ENCODE results near the gene DALRD3. TPM values are rescaled to one million over a fixed set of nuclear protein-coding genes. Genes with fewer than 3 reads are reported as not detected.

DALRD3 gene
- polyA plus RNA-seq, 1 of the 3 experiments (the other 2 are of a cell fraction), result 82.7 TPM

DNA sequence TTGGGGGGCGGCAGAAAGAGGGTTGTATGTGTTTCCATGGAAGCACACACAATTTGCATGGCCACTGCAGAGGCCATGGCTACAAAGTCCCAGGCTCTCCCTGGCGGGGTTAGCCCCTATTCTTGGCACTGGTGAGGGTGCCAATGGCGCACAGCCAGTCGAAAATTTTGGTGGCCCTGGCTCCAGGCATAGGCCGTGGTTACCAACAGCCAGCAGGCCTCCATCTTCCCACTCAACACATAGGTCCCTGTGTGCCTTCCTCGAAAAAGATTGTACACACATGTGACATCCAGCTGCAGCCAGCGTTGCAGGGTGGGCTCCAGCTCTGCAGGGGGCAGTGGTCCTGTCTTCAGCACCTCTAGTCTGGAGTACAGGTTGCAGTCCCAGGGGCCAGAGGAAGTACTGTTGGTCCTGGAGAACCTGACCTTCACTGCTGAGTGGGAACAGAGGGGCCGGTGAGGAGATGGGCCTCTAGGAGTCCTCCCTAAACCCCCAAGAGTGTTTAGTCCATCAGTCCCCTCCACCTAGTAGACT, 21.2 kb downstream of the DALRD3 start (continued):
- TF ChIP-seq, protein P1, sequence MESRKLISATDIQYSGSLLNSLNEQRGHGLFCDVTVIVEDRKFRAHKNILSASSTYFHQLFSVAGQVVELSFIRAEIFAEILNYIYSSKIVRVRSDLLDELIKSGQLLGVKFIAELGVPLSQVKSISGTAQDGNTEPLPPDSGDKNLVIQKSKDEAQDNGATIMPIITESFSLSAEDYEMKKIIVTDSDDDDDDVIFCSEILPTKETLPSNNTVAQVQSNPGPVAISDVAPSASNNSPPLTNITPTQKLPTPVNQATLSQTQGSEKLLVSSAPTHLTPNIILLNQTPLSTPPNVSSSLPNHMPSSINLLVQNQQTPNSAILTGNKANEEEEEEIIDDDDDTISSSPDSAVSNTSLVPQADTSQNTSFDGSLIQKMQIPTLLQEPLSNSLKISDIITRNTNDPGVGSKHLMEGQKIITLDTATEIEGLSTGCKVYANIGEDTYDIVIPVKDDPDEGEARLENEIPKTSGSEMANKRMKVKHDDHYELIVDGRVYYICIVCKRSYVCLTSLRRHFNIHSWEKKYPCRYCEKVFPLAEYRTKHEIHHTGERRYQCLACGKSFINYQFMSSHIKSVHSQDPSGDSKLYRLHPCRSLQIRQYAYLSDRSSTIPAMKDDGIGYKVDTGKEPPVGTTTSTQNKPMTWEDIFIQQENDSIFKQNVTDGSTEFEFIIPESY (IDR thresholded peaks at IDR 0.05; ENCODE audit: borderline replicate concordance, low read depth), result no peak

DNA sequence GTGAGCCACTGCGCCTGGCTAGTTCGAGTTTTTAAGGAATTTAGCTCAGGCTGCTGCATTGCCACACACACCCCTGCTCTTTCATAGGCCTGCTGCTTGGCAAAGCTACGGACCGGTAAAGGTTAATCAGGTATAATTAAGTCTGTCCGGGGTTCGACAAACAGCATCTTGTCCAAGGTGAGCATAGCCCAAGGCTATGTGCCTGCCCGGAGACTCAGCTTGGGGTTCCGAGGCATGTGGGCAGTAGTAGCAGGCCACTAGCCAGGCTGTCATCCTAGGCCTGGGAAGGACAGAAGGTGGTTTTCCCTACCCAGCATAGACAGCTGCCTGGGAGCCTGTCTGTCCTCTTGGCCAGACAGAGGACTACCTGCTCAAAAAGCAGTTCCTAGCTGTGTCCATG, 21.7 kb downstream of the DALRD3 start:
- Histone ChIP-seq H3K4me3 (ENCODE audit: low read depth in 2 of 2, low read length in 1 of 2) (no peak overlapping the region), H3K27ac (ENCODE audit: low read depth in 2 of 2, low read length in 1 of 2) (no peak overlapping the region; a peak in 1 of 4 replicates), H3K4me1 (ENCODE audit: control insufficient read depth in 1 of 2, insufficient read depth in 2 of 2, low read depth in 1 of 2, low read length in 1 of 2) (peaks cover 0 to 29% of the 10 kb centered on the region in 2 experiments; a peak in 1 of 4 replicates), H3K36me3 (replicated peaks in 1 of 2; ENCODE audit: control insufficient read depth in 1 of 2, insufficient read depth in 2 of 2, low read length in 1 of 2) (no peaks in the 10 kb centered on the region), H3K9me3 (no peaks in the 10 kb centered on the region), H3K27me3 (ENCODE audit: insufficient read depth) (no peaks in the 10 kb centered on the region), H3K4me2 (no peak overlapping the region), H2AFZ (ENCODE audit: low read depth) (no peak overlapping the region), H3K79me2 (ENCODE audit: insufficient read depth) (peaks cover 8% of the 10 kb centered on the region; the same call in 1 of the 2 replicates), H3K9me2 (no peaks in the 10 kb centered on the region), H3K9ac (no peak overlapping the region), H4K20me1 (ENCODE audit: insufficient read depth) (no peaks in the 10 kb centered on the region), H3F3A (replicated peaks; ENCODE audit: insufficient read depth) (no peaks in the 10 kb centered on the region)
- 86% methylated on average over 4 of the region's 8 CpGs for WGBS (ENCODE audit: low lambda C conversion rate)
- no peak for DNase-seq
- ChIA-PET POLR2A (interaction anchor here (1.5 to 5.7 kb wide), 3 partner anchors 9 to 18 kb away, joined by 5 to 44 read pairs (median 5); partner anchors contain the start of gene WDR6), CTCF (interaction anchor here (1.2 to 3.5 kb wide), 6 partner anchors 10 to 32 kb away, joined by 3 to 26 read pairs (median 8); partner anchors contain the start of genes IMPDH2, NDUFAF3 and WDR6)
- no peak for TF ChIP-seq MXI1 (IDR thresholded peaks at IDR 0.05; ENCODE audit: low read depth, low read length)
- no peak for TF ChIP-seq ELF1 (IDR thresholded peaks at IDR 0.05)
- no peak for TF ChIP-seq RCOR1 (IDR thresholded peaks at IDR 0.05; ENCODE audit: low read length)
- TF ChIP-seq, protein P2, sequence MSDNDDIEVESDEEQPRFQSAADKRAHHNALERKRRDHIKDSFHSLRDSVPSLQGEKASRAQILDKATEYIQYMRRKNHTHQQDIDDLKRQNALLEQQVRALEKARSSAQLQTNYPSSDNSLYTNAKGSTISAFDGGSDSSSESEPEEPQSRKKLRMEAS (IDR thresholded peaks at IDR 0.05; ENCODE audit: low read depth), result no peak
- TF ChIP-seq POLR2AphosphoS5 (IDR thresholded peaks at IDR 0.05; ENCODE audit: low read depth, low read length), result no peak
- TF ChIP-seq FOXJ3 (CRISPR knock-in tag; IDR thresholded peaks at IDR 0.05), result no peak
- TF ChIP-seq, protein P3, sequence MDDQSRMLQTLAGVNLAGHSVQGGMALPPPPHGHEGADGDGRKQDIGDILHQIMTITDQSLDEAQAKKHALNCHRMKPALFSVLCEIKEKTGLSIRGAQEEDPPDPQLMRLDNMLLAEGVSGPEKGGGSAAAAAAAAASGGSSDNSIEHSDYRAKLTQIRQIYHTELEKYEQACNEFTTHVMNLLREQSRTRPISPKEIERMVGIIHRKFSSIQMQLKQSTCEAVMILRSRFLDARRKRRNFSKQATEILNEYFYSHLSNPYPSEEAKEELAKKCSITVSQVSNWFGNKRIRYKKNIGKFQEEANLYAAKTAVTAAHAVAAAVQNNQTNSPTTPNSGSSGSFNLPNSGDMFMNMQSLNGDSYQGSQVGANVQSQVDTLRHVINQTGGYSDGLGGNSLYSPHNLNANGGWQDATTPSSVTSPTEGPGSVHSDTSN (IDR thresholded peaks at IDR 0.05), result no peak
- no peak for TF ChIP-seq CHD2 (IDR thresholded peaks at IDR 0.05; ENCODE audit: low read length, partially characterized antibody)
- TF ChIP-seq, protein P1 (IDR thresholded peaks at IDR 0.05; ENCODE audit: borderline replicate concordance, low read depth), result no peak
- TF ChIP-seq, protein P4, sequence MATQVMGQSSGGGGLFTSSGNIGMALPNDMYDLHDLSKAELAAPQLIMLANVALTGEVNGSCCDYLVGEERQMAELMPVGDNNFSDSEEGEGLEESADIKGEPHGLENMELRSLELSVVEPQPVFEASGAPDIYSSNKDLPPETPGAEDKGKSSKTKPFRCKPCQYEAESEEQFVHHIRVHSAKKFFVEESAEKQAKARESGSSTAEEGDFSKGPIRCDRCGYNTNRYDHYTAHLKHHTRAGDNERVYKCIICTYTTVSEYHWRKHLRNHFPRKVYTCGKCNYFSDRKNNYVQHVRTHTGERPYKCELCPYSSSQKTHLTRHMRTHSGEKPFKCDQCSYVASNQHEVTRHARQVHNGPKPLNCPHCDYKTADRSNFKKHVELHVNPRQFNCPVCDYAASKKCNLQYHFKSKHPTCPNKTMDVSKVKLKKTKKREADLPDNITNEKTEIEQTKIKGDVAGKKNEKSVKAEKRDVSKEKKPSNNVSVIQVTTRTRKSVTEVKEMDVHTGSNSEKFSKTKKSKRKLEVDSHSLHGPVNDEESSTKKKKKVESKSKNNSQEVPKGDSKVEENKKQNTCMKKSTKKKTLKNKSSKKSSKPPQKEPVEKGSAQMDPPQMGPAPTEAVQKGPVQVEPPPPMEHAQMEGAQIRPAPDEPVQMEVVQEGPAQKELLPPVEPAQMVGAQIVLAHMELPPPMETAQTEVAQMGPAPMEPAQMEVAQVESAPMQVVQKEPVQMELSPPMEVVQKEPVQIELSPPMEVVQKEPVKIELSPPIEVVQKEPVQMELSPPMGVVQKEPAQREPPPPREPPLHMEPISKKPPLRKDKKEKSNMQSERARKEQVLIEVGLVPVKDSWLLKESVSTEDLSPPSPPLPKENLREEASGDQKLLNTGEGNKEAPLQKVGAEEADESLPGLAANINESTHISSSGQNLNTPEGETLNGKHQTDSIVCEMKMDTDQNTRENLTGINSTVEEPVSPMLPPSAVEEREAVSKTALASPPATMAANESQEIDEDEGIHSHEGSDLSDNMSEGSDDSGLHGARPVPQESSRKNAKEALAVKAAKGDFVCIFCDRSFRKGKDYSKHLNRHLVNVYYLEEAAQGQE (IDR thresholded peaks at IDR 0.05; ENCODE audit: low read depth, low read length), result no peak

All from SK-N-SH (cell line).